NCI-H774 (cell line): ENCODE measurements around the gene SLC27A1.
"Not testable (repeated sequence)": the region's sequence is repeated elsewhere in the genome, so short reads cannot be mapped to it uniquely, and the experiment has no call there.

Source experiments
- DNase-seq: peaks from one replicate; lab custom pipeline; 2025; lab: John Stamatoyannopoulos, UW

The SLC27A1 gene

GRCh38 chr19:17487284-17488121 lies 17.2 kb downstream of the SLC27A1 start:
- DNase-seq = no peak

GRCh38 chr19:17488593-17489391 lies 18.5 kb downstream of the SLC27A1 start:
- DNase-seq = peak; percentile 78

GRCh38 chr19:17489392-17490030 lies 19.2 kb downstream of the SLC27A1 start:
- DNase-seq = no peak

GRCh38 chr19:17490411-17490810 lies 20.1 kb downstream of the SLC27A1 start:
- DNase-seq = no peak

GRCh38 chr19:17491287-17491686 lies 21.0 kb downstream of the SLC27A1 start:
- no peak for DNase-seq

- no peak for DNase-seq
Observed at GRCh38 chr19:17495639-17496296, 25.4 kb downstream of the SLC27A1 start.

- peak; percentile 27 for DNase-seq
Observed at GRCh38 chr19:17496337-17496997, 26.1 kb downstream of the SLC27A1 start.

GRCh38 chr19:17497149-17497798 lies 26.9 kb downstream of the SLC27A1 start:
- no peak for DNase-seq

GRCh38 chr19:17499025-17499424 lies 28.7 kb downstream of the SLC27A1 start:
- DNase-seq = not testable (repeated sequence)

GRCh38 chr19:17499648-17500446 lies 29.5 kb downstream of the SLC27A1 start:
- DNase-seq = no peak

GRCh38 chr19:17500447-17501198 lies 30.3 kb downstream of the SLC27A1 start:
- DNase-seq = no peak

GRCh38 chr19:17503240-17503639 lies 32.9 kb downstream of the SLC27A1 start:
- no peak for DNase-seq

GRCh38 chr19:17504030-17504429 lies 33.7 kb downstream of the SLC27A1 start:
- DNase-seq = no peak

- no peak for DNase-seq
Observed at GRCh38 chr19:17504456-17504855, 34.1 kb downstream of the SLC27A1 start.

GRCh38 chr19:17505223-17505622 lies 34.9 kb downstream of the SLC27A1 start:
- DNase-seq = no peak

GRCh38 chr19:17506745-17507144 lies 36.4 kb downstream of the SLC27A1 start:
- no peak for DNase-seq

- DNase-seq = not testable (repeated sequence)
Observed at GRCh38 chr19:17508558-17508933, 38.2 kb downstream of the SLC27A1 start.

- no peak for DNase-seq
Observed at GRCh38 chr19:17510220-17510993, 40.1 kb downstream of the SLC27A1 start.
